HG03565 (cell line): ENCODE results near the gene ADPRH.
"Not testable (repeated sequence)": the region's sequence is repeated elsewhere in the genome, so short reads cannot be mapped to it uniquely, and the experiment has no call there.

Experiments used
- ATAC-seq: cut with Tn5 transposase; IDR thresholded peaks from one replicate; pipeline ENCODE4 v1.9.1; 2021; ENCODE audit warnings: mild to moderate bottlenecking, moderate library complexity; ENCODE audit not compliant: unreplicated experiment

ADPRH gene

DNA sequence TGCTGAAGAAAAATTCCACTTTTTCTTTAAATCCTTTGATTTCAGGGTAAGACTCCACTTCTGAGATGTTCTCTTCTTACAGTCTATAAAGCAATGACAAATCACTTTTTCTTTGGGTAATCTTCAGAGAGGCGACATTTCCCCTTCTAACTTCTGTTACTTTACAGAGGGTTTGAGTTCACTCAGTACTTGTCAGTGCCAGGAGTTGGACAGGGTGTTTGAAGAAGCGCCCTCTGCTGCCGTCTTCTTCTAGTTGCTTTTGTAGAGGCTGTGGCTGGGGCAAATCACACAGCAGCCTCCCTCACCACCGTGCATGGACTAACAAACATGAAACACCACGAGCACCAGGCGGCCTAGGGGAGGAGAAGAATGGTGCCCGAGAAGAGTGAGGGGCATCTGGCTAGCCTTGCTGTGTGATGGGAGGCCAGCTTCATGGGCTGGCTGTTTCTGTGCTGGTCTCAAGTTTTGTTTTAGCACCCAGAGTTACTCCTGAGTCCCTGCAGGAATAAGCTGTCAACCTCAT lies 19.8 kb upstream of the ADPRH start, which contains the start of gene CD80:
Gene CD80, minus strand, starts transcription at position 174 of the 523 bp plus-strand sequence. CDS start 1,886 bp downstream, outside the sequence.
- ATAC-seq: peak; percentile 36

DNA sequence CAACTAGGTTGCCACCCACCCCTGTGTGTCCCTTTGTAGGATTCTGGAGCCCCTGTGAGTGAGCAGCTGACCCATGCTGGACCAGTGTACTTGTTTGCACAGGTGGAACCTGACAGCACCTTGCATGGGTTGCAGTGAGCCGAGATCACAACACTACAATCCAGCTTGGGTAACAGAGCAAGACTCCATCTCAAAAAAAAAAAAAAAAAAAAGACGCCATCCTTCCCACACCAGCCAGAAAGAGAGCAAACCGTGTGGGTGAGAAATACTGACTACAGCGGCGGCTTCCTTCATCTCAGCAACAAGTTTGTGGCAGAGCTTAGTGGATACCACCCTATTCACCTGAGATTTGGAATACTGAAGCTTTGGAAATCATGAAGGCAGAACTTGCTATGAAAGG lies 19.1 kb upstream of the ADPRH start:
- no peak for ATAC-seq

DNA sequence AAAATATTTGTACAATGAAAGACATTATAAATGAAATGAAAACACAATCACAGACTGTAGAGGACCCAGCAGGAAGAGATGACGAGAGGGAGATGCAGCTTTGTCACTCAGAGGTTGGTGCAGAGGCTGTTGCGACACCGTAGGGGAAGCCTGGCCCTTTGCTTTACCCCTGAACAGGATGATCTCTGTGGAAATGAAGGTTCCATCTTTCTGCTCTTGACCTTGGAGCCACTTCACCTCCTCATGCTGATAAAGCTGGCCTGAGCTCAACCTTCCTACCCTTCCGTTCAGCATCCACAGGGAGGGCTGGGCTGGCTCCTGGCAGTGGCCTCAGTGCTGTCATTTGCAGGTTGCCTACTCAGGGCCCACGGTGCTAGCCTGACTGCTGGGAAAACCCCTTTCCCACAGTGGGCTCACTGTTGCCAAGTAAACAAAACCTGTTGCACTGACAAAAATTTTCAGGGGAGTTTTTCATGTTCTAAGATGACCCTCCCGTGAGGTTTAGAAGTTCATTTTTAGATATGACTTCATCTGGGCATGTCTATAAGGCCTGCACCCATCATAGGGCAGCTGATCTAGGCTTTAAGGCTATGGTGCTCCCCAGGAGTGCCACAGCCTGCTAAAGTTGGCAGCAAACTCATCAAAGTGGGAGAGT lies 16.9 kb upstream of the ADPRH start:
- ATAC-seq: peak; percentile 61

DNA sequence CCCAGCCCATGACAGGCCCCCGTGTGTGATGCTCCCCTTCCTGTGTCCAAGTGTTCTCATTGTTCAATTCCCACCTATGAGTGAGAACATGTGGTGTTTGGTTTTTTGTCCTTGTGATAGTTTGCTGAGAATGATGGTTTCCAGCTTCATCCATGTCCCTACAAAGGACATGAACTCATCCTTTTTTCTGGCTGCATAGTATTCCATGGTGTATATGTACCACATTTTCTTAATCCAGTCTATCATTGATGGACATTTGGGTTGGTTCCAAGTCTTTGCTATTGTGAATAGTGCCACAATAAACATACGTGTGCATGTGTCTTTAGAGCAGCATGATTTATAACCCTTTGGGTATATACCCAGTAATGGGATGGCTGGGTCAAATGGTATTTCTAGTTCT lies 16.0 kb upstream of the ADPRH start:
- ATAC-seq: not testable (repeated sequence)

DNA sequence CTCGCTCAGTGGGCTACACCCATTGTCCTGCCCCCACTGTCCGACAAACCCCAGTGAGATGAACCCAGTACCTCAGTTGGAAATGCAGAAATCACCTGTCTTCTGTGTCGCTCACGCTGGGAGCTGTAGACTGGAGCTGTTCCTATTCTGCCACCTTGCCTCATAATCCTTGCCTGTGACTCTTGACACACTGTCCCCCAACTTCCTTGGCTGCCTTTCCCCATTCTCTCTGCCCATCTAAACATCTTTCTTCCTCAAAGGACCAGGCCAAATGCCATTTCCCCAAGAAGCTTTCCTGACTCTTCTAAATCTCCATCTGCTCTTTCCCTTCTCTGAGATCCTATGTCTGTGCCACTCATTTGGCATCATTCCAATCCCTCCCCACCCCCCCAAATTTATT lies 10.1 kb upstream of the ADPRH start:
- ATAC-seq: no peak

DNA sequence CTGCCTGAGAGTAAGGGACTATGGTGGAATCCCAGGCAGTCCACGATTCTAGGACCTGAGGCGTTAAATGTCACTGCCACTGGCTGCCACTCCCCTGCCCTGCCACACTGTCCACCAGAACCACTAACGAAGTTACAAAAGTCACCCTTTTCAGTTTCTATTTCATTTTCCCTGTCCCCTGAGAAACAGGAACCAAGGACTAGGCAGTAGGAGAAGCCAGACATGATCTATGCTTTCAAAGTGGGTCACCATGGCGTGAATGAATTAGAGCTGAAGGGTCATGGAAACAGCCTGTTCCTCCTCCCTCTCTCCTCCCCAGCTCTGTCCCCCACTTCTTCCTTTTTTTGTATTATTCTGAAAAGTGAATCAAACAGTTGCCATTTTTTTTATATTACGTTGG lies 9.1 kb upstream of the ADPRH start:
- ATAC-seq: no peak

DNA sequence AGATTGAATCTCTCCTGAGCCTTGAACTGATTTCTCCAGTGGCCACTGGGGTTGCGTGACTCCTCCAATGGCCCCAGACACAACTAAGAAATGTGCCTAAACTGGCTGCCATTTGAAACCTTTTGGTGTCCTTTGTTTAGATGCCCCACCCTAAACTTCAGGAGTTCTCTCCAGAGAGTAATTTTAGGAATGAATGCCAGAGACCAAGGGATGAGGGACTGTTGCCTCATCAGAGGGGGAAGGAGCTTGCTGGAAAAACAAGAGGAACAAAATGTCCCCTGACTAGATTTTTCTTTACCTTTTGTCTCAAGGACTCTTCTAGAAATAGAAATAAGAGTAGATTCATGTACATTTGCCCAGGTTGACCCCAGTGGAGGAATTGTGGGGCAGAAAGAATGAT lies 8.1 kb upstream of the ADPRH start:
- no peak for ATAC-seq

DNA sequence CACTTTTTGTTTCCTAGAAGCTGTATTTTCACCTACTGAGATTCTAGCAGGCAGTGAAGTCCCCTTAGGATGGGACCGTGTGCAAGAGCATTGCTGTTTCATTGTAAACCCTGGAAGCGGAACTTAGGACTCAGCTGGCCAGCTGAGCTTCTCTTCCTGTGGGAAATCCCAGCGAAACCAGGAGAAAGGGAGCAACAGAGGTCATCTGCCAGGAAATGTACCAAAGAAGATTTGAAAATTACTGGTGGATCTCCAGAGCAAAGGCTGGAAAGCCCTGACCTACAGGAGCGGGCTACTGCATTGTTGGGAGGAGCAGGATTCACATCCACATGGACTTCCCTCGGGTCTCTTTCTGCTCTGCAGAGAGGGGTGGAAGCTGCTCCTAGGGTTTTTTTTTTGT lies 7.6 kb upstream of the ADPRH start:
- ATAC-seq: no peak

DNA sequence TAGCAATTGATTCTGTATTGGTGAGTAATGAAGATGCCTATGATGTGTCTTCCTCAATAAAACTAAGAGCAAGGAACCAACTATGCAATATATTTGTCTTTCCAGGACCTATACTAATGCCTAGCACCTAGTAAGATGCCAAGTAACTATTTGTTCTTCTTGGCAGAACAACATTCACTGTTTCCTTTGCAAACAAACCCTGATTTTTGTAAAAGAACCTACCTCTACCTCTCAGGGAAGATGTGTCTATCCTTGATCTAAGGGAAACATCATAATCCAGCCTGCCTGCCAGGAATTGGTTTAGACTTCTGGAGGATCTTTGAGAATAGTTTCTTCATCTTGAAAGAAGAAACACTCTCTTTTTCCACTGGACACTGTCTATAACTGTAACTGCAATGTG lies 3.8 kb upstream of the ADPRH start:
- ATAC-seq: no peak

DNA sequence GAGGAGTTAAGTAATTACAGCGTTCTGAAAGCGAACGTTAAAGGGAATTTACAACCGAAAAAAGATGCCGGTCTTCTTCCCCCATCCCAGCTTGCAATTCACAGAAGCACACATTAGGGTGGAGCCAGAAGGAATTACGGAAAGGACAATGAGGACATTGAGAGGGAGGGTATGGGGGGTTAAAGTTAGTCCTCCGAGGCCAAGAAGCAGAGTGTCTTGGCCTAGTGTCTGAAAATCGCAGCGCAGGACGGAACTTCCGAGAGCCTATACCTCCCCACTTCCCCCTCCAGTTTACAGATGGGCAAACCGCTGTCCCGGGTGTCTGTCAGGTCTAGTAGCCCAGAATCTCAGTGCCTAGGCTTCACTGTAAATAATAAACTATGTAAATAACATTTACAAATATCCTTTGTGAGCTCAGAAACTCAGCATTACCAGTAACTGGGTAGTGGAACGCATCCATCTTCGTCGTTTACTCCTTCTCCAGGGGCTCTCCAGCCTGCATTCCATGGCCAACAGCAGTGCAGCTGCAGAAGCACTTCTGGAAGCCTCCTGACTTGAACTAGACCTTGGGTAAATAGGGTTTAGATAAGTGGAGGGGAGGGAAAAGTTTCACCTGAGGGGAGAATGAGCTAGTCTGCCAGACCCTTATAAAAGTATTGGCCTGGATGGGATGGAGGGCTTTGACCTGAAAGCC lies 922 bp downstream of the ADPRH start:
- peak; percentile 54 for ATAC-seq

DNA sequence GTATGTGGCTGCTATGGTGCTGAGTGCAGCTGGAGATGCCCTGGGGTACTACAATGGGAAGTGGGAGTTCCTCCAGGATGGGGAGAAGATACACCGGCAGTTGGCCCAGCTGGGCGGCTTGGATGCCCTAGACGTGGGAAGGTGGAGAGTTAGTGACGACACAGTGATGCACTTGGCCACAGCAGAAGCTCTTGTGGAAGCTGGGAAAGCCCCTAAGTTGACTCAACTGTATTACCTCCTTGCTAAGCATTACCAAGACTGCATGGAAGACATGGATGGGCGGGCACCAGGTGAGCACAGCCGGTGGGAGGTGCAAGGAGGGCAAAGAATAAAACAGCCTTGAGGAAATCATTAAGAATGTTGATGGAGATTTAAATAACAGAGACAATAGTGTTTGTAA lies 2.9 kb downstream of the ADPRH start:
- peak; percentile 37 for ATAC-seq

DNA sequence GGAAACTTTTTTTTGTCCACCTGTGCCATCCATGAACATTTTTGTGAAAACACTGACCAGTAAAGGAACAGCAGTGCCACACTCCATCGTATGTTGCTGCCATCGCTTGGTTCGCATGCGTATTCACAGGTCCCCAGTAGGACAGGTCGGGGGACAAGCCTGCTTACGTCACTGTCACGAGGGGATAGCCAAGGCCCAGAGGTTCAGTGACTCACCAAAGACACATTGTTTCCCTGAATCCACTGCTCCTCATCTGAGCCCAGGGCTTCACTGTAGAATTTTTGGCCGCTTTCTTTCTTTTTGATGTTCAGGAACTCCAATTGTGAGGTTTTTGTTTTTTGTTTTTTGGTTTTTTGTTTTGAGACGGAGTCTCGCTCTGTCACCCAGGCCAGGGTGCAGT lies 5.9 kb downstream of the ADPRH start:
- ATAC-seq: no peak

DNA sequence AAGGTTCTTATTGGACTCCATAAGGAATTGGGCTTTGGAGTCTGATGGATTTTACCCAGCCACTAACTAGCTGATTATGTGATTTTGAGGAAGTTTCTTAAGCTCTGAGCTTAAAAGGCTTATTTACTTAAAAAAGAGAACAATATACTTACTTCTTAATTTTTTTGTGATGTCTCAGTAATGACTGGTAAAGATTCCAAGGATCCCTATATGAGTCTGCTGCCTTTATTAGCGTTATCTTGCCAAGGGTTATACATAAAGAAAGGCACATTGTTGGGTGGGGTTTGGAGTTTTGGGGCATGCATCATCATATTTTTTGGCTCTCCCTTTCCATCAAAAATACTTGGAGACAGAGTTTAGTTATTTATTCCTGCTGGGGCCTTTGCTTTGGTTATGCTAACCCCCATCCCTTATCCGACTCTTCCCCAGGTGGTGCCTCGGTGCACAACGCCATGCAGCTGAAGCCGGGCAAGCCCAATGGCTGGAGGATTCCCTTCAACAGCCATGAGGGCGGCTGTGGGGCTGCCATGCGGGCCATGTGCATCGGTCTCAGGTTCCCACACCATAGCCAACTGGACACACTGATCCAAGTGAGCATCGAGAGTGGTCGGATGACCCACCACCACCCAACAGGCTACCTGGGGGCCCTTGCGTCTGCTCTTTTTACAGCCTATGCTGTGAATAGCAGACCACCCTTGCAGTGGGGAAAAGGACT lies 6.7 kb downstream of the ADPRH start:
- no peak for ATAC-seq

DNA sequence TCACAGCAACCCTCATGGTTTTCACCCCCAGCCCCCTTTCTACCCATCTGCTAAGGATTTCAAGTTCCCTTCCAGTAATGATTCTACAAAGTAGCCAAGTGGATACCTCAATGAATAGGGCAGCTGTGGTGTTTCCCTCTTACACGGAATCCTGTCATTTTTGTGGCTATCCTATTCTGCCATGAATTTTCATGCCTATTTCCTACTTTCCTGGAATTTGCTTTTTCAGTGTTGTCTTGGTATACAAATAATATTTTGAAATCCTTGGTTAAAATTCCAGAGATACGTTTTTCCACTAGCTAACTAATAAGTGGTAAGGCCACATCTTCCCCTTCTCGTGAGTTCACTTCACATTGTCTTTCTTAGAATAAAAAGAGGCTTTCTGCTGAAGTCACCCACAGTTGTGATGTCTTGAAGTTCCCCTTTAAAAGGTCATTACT lies 7.5 kb downstream of the ADPRH start:
- ATAC-seq: no peak

DNA sequence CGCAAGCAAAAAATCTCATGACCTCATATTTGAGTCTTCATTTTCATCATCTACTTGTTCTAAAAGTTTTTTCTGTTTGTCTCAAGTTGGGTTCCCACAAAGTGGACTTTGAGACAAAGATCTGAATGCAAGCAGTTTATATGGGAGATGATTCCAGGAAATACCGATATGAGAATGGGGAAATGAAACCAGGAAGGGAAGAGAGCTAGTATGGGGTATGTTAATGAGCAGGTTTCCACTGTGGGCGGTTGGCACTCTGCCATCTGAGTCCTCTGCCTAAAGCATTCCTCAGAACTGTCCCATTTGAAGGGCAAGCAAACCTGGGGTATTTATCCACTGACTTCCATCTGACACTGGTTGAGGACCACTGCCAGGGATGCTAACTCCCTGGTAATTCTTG lies 8.8 kb downstream of the ADPRH start:
- ATAC-seq: peak; percentile 56

DNA sequence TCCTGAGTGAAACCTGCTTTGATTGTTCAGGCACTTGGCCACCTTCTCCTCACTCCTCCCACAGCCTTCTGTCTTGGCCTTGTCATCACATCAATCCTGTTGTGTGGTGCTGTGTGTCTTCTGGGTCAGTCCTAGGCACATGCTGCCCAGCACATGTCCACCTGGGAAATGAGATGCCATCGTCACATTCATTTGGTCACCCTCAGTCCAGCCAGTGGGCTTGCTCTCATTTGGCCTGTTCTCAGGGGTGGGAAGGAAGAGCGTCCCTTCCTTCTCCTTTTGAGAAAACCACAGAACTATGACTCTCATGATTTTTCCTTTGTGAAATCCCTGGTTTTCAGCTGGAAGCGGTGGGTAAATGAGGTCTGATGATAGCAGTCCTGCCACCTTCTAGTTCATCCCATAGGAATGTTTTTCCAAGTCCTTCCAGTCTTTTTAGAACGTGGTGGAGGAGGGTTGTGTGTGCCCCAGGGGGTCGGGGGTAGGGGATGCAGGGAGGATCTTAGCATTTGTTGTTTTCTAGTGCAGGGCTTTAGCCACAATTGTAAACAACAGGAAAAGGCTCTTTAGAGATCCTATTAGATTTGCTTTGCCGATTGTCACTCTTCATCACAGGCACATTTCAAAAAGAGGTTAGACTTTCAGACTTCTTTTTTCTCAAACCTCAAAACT lies 9.9 kb downstream of the ADPRH start:
- no peak for ATAC-seq

DNA sequence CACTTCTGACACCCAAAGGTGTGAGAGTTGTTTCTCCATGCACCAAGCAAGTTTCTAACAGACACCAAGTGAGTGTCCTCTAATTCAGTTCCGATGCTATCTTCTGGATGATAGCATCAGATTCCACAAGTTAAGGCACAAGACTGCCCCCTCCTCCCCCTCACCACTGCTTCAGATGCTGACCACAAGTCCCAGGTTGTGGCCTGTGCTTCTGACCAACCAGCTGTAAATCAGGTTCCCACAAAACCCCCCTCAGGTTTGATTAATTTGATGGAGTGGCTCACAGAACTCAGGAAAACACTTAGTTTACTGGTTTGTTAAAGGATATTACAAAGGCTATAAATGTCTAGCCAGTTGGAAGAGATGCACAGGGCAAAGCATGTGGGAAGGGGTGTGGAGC lies 11.4 kb downstream of the ADPRH start:
- no peak for ATAC-seq

DNA sequence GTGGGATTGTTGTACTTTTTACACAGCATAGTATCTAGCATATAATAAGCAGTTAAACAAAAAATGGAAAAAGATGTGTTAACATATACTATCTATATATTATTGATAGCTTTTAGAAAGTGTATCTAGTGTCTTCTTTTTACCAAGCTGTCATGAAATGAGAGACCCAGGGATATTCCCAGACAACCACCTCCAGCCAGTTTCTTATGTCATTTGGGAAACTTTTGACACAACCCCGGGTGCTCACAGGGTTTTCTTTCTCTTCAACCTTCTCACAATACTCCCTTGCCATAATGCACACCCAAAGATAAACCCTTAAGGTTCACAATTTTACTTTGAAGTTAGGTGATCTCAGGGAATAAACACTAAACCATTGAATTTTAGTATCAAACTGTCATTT lies 13.6 kb downstream of the ADPRH start:
- ATAC-seq: no peak

DNA sequence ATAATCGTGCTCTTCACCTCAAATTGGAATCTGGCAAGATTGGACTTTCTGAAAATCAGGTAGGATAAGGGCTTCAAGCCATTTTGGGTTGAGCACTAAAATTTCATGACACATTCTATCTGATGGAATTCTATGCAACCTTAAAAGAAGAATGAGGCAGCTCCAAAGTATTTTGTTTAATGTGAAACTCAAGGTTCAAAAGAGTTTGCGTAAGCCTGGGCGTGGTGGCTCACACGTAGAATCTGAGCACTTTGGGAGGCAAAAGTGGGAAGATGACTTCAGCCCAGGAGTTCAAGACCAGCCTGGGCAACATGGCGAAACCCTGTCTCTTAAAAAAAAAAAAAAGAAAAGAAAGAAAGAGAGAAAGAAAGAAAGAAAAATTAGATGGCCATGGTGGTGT lies 14.8 kb downstream of the ADPRH start:
- no peak for ATAC-seq

DNA sequence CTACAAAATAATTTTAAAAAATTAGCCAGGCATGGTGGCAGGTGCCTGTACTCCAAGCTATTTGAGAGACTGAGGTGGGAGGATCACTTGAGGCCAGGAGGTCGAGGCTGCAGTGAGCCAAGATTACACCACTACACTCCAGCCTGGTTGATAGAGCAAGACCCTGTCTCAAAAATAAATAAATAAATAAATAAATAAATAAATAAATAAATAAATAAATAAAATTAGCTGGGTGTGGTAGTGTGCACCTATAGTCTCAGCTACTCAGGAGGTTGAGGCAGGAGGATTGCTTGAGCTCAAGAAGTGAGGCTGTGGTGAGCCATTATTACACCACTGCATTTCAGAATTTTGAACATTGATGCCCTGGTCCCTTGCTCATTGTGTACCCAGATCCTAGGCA lies 15.6 kb downstream of the ADPRH start:
- ATAC-seq: not testable (repeated sequence)

DNA sequence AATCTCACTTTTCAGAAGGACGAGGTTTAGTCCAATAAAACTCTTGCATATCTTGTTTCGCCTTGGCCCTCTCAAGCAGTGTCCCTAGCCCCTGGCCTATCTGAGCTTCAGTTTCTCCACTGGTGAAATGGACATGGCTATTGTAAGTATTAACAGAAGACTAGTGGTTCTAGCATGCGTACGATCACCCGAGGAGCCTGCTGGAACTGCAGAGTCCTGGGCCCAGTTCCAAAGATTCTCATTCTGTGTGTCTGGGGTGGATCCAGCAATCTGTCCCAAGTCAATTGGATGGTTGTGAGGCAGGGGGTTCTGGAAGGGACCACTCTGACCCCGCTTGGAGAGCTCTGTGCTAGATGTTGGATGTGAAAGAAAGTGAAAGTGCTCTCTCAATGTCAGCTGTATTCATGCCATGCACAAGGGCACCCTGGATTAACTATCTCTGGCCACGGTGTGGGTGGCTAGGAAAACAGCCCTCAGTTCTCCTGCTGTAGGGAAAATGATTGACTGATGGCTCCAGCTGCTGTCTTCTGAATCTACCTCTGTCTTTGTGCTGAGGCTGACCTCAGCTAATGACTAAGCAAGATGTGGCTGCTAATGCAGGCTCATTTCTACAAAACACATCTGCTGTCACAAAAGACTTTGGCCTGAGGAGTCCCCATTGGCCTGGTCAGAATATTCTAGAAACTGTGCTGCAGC lies 16.5 kb downstream of the ADPRH start:
- no peak for ATAC-seq
